Measurements from ENCODE around the gene MMP23B.
"Not testable (repeated sequence)": the region's sequence is repeated elsewhere in the genome, so short reads cannot be mapped to it uniquely, and the experiment has no call there.

The MMP23B gene

DNA sequence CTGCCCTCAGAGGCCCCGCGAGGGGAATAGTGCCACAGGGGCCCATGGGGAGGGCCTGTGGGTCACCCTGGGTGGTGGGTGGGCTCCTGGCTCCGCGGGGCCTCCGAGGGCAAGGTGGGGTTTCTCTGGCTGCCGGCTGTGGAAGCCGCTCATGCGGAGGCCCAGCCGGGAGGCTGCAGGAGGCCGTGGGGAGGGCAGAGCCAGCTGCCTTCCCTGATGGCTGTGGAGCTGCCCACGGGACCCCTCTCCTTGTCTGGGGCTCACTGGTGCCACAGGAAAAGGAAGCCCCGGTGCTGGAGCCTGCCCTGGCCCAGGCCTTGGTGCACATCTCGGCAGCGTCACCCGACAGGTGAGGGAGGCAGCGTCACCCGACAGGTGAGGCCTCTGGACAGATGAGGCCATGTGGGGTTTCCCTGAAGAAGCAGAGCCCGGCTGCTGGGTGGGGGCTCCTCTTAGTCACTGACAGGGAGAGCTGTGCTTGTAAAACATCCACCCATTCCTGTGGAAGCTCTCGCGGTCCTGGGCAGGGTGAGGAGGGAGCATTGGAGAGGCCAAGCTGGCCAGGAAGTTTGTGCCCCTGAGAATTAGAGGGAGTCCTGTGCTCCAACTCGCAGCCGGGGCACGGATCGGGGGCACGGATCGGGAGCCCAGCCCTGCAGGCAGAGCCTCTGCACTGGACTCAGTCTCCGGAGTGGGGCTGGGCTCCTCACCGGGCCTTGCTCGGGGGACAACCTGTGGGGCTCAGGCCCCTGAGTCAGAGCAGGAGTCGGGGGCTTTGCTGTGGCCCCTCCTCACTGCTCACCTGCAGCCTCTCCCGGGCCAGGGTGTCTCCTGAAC lies 10.6 kb upstream of the MMP23B start:
- no peak for DNase-seq

DNA sequence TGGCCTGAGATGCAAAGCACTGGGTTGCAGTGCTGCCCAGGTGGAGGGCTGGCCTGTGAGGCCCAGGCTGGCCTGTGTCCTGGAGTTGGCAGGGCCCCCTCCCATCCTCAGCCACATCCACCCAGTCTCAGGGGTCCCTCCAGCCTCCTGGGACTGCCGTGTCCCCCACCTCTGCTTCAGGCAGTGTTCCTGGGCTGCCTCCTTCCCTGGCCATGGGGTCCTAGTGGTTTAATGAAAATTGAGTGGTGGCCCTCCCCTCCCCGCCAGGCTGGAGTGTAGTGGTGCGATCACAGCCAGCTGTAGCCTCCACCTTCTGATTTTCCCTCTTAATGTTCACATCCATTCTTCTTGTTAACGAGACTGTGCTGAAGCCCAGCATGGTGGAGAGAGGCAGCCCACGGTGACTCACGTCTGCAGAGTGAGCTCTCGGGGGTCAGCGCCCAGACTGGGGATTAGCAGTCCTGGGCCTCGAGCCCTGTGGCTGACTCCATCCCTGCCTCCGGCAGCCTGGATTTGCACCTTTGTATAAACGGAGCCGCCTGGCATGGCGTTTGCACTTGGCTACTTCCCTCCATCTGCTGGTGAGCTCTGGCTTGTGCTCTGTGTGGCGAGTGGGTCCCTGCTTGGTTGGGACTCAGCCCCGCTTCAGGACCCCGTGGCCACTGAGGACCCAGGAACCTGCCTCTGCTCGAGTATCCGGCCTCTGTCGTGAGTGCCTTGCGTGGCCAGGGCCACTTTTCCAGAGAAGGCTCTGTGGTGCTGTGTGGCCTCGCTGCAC lies 9.8 kb upstream of the MMP23B start:
- no peak for DNase-seq

DNA sequence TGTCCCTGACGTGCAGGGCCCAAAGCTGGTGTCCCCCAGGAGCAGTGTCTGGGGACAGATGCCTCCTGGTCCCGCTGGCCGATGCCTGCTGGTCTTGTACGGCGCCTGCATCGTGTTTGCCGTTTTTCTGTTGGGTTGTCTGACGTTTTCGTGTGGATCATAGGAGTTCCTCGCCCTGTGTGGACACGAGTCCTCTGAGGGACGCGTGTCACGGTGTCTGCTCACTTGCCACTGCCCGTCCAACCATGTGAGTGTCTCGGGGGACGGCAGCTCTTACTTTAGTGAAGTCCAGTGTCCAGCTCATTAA lies 9.2 kb upstream of the MMP23B start:
- DNase-seq = no peak

DNA sequence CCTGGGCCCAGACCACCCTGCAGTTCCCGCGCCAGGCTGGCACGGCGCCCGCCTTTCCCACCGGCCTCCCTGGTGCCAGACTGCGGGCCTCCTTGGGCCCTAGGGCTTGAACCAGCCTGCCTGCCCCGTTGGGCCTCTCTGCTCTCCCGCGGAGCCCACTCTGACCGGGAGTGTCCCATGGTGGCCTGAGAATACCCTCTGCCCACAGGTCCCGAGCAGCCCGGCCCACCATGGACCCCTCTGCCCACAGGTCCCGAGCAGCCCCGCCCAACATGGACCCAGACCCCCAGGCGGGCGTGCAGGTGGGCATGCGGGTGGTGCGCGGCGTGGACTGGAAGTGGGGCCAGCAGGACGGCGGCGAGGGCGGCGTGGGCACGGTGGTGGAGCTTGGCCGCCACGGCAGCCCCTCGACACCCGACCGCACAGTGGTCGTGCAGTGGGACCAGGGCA lies 8.8 kb upstream of the MMP23B start:
- no peak for DNase-seq

DNA sequence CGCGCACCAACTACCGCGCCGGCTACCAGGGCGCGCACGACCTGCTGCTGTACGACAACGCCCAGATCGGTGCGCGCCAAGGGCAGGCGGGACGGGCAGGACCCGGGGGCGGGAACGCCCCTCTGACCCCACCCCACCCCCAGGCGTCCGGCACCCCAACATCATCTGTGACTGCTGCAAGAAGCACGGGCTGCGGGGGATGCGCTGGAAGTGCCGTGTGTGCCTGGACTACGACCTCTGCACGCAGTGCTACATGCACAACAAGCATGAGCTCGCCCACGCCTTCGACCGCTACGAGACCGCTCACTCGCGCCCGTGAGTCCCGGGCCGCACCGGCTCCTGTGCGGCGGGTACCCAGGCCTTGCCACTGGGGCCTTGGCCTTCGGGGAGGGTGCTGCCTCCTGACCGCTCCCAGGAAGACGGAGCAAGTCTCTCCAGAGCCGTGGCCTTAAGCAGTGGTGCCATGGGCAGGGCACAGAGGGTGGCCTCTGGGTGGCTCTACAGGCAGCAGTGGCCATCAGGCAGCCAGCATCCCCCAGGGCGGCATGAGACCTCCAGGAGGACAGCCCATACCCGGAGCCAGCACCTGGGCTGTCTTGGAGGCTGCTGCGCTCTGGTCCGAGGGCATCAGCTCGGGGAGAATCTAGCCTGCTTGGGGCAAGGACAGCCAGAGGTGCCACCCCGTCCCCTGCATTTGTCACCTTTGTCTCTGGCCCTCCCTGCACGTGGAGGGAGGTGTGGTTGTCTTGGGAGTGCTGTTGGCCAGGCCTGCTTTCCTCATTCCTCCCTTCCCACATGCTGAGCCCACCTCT lies 8.1 kb upstream of the MMP23B start:
- DNase-seq = no peak

DNA sequence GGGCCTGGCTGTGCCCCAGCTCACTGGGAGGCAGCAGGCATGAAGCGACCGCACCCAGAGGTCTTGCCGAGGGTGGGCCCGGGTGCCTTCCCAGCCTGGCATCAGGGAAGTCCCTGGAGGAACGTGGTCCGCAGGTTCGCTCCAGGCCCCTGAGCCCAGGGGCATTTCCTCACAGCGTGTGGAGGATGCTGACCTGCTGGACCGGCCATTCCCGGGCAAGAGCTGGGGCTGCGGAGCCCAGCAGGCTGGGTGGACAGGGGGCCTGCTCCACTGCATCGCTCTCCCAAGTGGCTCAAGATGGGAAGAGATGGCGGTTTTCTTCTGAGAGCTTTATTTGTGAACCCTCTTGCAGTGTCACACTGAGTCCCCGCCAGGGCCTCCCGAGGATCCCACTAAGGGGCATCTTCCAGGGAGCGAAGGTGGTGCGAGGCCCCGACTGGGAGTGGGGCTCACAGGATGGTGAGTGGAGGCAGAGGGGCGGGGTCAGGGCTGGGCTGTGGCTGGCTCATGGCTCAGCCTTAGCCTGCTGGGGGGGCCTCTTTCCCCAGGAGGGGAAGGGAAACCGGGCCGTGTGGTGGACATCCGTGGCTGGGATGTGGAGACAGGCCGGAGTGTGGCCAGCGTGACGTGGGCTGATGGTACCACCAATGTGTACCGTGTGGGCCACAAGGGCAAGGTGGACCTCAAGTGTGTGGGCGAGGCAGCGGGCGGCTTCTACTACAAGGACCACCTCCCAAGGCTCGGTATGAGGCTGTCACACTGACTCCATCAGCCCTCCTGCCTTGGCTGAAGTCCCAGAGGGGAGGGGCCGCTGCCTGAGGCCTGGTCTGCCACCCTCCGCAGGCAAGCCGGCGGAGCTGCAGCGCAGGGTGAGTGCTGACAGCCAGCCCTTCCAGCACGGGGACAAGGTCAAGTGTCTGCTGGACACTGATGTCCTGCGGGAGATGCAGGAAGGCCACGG lies 7.2 kb upstream of the MMP23B start:
- DNase-seq = no peak

DNA sequence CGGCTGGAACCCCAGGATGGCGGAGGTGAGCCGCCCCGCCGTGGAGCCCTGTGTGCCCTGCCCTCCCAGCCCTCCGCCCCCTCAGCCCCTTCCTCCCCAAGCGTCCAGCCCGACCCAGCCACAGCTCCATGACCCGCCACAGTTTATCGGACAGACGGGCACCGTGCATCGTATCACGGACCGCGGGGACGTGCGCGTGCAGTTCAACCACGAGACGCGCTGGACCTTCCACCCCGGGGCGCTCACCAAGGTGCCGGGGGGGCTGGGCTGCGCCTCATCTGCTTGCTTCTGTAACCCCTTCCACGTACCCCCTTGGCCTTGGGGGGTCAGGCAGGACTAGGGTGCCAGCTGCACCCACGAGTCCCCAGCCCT lies 6.6 kb upstream of the MMP23B start:
- no peak for DNase-seq

DNA sequence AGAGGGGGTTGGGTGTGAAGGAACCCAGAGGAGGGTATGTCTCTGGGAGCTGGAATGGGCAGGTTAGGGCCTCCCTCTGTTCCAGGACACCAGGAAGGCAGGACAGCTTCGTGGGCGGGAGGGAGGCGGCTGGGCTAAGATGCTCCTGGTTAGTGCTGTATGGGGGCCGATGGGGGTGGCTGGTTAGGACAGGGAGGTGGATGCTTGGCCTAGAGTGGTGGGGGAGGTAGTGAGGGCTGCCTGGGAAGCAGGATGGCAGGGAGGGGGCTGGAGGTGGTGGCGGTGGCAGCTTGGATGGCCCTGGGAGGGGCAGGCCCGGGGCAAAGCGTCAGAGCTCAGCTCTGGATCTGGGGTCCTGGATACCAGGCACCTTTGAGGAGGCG lies 6.2 kb upstream of the MMP23B start:
- no peak for DNase-seq

DNA sequence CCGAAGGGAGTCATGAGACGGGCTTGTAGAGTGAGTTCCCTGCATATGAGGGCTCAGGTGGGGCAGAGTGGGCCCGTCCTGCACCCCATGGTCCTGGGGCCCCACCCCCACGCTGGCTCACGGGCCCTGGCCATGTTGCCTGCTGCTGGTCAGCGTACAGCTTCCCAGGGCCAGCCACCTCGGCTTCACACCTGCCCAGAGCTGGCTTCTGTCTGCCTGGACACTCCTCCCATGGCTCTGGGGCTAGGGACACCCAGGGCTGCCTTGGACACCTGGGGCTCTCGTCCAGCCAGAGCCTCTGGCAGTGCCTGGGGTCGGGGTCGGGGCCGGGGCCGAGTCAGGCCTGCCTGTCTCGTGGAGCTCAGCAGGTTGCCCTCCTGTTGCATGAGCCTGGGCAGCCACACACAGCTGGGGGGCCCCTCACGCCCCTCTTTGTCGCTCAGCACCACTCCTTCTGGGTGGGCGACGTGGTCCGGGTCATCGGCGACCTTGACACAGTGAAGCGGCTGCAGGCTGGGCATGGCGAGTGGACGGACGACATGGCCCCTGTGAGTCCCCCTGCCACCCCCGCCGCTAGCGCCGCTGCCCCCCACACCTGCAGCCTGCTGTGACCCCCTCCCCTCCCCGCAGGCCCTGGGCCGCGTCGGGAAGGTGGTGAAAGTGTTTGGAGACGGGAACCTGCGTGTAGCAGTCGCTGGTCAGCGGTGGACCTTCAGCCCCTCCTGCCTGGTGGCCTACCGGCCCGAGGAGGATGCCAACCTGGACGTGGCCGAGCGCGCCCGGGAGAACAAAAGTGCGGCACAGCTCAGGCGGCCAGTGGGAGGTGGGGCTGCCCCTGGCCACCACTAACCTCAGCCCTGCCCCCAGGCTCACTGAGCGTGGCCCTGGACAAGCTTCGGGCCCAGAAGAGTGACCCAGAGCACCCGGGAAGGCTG lies 5.5 kb upstream of the MMP23B start:
- DNase-seq = no peak

DNA sequence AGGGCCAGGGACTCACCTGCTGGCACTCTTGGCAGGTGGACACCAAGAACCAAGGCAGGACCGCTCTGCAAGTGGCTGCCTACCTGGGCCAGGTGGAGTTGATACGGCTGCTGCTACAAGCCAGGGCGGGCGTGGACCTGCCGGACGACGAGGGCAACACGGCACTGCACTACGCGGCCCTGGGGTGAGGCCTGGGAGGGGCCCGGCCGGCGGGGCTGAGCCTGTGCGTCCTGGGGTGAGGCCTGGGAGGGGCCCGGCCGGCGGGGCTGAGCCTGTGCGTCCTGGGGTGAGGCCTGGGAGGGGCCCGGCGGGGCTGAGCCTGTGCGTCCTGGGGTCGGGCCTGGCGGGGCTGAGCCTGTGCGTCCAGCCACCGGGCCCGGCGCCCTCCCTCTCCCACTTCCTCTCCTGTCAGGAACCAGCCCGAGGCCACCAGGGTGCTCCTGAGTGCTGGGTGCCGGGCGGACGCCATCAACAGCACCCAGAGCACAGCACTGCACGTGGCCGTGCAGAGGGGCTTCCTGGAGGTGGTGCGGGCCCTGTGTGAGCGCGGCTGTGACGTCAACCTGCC lies 4.6 kb upstream of the MMP23B start:
- DNase-seq = no peak

DNA sequence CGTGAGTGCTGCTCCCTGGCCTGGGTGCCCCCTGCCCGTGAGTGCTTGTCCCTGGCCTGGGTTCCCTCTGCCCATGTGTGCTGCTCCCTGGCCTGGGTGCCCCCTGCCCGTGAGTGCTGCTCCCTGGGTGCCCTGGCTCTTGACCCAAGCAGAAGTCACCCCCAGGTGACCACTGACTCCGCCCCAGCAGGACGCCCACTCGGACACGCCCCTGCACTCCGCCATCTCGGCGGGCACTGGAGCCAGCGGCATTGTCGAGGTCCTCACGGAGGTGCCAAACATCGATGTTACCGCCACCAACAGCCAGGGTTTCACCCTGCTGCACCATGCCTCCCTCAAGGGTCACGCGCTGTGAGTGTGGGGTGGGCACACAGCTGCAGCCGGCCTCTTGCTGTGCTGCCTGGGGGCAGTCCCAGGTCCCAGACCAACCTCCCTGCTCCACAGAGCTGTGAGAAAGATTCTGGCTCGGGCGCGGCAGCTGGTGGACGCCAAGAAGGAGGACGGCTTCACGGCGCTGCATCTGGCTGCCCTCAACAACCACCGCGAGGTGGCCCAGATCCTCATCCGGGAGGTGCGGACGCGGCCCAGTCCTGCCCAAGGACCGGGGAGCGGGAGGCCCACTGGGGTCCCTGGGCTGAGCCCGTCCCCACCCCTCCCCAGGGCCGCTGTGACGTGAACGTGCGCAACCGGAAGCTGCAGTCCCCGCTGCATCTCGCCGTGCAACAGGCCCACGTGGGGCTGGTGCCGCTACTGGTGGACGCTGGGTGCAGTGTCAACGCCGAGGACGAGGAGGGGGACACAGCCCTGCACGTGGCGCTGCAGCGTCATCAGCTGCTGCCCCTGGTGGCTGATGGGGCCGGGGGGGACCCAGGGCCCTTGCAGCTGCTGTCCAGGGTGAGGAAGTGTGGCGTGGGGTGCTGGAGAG lies 3.9 kb upstream of the MMP23B start:
- no peak for DNase-seq

DNA sequence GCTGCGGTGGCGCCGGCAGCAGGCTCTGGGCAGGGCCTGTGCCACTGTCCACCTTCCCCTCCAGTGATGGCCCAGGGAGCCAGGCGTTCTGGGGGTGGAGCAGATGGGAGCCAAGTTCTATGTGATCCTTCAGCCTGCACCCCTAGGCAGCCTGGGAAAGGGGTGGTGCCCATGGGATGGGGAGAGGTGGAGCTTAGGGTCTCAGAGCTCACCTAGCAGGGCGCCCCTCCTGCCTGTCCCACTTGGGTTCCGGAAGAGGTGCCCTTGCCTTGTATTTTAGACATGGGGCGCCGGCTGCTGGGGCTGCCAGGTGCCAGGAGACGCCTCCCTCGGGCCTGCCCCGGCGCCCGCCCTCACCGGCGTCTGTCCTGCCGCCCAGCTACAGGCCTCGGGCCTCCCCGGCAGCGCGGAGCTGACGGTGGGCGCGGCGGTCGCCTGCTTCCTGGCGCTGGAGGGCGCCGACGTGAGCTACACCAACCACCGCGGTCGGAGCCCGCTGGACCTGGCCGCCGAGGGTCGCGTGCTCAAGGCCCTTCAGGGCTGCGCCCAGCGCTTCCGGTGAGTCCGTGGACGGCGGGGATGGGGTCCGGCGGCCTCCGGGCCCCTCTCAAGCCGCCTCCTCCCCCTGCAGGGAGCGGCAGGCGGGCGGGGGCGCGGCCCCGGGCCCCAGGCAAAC lies 3.1 kb upstream of the MMP23B start:
- no peak for DNase-seq

DNA sequence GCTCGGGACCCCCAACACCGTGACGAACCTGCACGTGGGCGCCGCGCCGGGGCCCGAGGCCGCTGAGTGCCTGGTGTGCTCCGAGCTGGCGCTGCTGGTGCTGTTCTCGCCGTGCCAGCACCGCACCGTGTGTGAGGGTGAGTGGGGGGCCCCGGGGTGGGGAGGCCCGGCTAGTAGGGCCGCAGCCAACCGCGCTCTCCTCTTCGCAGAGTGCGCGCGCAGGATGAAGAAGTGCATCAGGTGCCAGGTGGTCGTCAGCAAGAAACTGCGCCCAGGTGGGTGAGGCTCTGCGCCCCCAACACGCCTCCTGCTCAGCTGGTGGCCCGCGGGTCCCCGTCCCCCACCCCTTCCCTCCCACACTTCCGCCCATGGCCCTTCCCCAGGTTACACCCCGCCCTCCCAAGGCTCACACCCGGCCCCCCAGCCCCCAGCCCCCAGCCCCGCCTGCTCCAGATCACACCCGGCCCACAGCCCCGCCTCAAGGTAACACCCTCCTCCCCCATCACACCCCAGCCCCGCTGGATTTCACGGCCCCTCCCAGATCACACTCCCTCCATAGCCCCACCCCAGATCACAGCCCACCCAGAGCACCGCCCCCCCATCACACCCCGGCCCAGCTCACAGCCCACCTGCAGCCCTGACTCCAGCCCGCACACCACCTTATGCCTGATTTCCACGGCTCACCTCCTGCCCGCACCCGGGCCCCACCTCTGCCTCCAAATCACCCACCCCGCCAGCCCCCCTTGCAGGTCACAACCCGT lies 2.4 kb upstream of the MMP23B start:
- no peak for DNase-seq

DNA sequence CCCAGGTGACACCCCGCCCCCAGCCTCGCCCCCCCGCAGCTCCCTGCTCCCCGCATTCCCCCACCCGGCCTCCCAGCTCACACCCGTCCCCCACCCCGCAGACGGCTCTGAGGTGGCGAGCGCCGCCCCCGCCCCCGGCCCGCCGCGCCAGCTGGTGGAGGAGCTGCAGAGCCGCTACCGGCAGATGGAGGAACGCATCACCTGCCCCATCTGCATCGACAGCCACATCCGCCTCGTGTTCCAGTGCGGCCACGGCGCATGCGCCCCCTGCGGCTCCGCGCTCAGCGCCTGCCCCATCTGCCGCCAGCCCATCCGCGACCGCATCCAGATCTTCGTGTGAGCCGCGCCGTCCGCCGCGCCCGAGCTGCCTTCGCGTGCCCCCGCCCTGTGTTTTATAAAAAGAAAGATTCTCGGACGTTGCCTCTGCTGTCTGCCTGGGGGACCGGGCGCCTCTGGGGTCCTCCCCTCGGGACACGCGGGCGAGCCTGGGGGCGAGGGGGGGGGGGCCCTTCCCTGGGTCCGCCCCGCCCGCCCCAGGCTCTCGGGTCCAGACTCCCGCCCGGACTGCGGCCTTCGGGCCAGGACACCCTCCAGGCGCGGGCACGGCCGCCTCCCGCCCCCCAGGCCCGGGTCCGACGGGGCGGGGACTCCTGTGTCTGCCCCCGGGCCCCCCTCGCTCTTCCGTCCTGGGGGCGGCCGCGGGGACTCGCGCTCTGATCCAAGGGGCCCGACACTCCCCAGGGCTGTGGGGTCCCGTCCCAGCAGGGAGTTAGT lies 1.6 kb upstream of the MMP23B start:
- DNase-seq = no peak

DNA sequence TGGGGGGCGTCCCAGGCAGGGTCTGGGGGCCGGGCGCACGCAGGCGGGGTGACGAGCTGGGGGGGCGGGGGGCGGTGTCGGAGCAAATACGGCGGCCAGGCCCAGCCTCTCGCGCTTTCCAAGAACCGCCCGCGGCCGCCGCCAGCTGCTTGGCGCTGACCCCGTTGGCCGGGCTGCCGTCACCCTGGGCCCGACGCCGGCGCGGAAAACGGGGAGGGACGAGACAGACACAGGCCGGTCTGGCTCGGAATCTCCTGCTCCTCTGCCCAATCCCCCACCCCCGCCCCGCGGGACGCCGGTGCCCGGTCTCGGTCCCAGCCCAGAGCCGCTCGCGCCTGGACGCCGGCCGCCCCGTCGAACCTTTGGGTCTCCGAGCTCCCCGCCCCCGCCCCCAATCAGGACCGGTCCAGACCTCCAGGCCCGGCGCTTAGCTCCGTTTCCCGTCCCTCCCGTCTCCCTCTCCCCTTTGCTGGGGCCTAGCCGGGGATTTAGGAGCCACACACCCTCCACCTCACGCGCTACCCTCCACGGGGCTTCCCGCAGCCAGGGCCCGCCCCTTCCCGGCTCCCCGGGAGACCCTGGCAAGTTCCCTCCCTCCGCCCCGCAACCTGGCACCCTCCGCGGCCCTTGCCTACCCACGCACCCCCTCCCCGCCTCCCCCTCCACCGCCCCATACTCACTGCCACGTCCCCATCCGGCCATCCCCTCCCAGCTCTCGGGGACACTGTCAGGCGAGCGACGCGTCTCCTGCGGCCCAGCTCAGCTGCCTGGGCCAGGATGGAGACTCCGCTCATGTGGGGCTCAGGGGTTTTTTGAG lies 800 bp upstream of the MMP23B start:
- DNase-seq = no peak

DNA sequence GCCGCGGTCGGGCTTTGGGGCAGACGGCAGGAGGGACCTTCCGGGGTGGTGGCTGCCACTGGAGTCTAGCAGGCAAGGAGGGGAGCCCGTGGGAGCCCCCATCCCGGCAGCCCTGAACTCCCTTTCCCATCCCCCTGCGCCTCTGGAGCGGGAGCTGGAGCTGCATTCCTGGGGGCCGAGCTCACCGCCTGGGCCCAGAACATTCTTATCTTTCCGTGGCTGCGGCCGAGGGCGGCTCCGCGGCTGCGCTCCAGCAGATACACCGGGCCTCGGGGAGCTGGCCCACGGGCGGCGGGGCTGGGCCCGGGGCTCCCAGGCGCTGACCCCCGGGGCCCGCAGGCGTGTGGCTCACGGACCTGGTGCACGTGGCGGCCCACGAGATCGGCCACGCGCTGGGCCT lies 1.4 kb downstream of the MMP23B start:
- DNase-seq = not testable (repeated sequence)

DNA sequence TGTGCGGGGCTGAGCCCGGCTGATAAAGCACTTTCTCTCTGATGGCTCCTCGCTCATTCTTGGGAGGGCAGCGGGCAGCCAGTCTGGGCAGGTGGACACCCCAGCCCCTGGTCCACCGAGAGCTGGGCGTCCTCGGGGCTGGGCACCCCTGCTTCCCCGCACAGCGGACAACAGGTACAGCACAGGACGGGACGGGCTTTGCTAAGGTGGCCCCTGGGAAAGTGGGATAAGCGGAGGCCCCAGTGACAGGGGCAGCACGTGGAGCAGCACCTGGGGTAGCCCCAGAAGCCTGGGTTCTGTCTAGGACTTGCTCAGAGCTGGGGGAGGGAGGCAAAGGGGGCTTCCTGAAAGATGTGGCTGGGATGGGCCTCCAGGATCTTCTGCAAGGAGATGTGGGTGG lies 2.6 kb downstream of the MMP23B start:
- not testable (repeated sequence) for DNase-seq

All from SHP77 treated with DMSO at 0.1 percent for 48 hours (cell line).